ENCODE measurements around the gene NT5C2. TPM values are rescaled to one million over a fixed set of nuclear protein-coding genes. Genes with fewer than 3 reads are reported as not detected.

Gene NT5C2
- total and polyA plus RNA-seq, 2 of the 4 experiments (the other 2 are of a cell fraction): 60.0 to 65.1 TPM

GRCh38 chr10:103147645-103148044, 45.4 kb downstream of the NT5C2 start:
- H3K14ac ChIP-seq (replicated peaks; ENCODE audit: low read depth, low read length): no peak overlapping the region
- no peaks in the 10 kb centered on the region for H4K20me1 ChIP-seq (ENCODE audit: insufficient read depth, low read length)
- peaks cover 2% of the 10 kb centered on the region for H3K9me1 ChIP-seq (ENCODE audit: insufficient read depth, low read length)
- H3K36me3 ChIP-seq (ENCODE audit: control insufficient read depth, insufficient read depth, low read length): peaks cover 4% of the 10 kb centered on the region
- POLR2A ChIA-PET (ENCODE audit: unreplicated experiment): interaction anchor here (0.5 to 0.6 kb wide), 2 partner anchors 35 to 84 kb away, joined by 3 to 4 read pairs; no protein-coding TSS in a partner anchor
- intact Hi-C loops (cut with micrococcal nuclease): loop anchor here (5.0 kb wide), 1 partner anchor 35 kb away; no protein-coding TSS in a partner anchor
- no peak overlapping the region for H3K18ac ChIP-seq (ENCODE audit: low read depth, low read length)
- no peak overlapping the region for H4K5ac ChIP-seq (ENCODE audit: low read depth, low read length)
- H3K27ac ChIP-seq (ENCODE audit: insufficient read depth, low read length): no peak overlapping the region
- no peak overlapping the region for H2AFZ ChIP-seq (replicated peaks; ENCODE audit: low read length, poor library complexity)
- TF ChIP-seq CEBPB (IDR thresholded peaks at IDR 0.05; ENCODE audit: low read depth, low read length) (0 out of 2 replicates have a peak, but pooled peaks have one; percentile 3), MAZ (IDR thresholded peaks at IDR 0.05; ENCODE audit: borderline replicate concordance, low read depth, low read length) (no peak)
- CTCF ChIA-PET: interaction anchor here (1.4 kb wide), 1 partner anchor 91 kb away, joined by 5 read pairs; no protein-coding TSS in a partner anchor
- H3K79me1 ChIP-seq (ENCODE audit: low read depth in 1 of 2, low read length in 2 of 2): peaks cover 10 to 45% of the 10 kb centered on the region in 2 experiments; a peak in 3 of 4 replicates
- H4K8ac ChIP-seq (ENCODE audit: low read depth in 2 of 2, low read length in 2 of 2): no peak overlapping the region
- in situ Hi-C loops (cut with MboI; ENCODE audit: low sequenced_read_pairs): no loop called here
- H3K9ac ChIP-seq (ENCODE audit: low read depth, low read length): no peak overlapping the region
- no peak overlapping the region for H2BK120ac ChIP-seq (ENCODE audit: low read depth, low read length)
- H3K4me1 ChIP-seq (ENCODE audit: control insufficient read depth, insufficient read depth, low read length): peaks cover 15% of the 10 kb centered on the region
- H3K4me2 ChIP-seq (ENCODE audit: low read depth, low read length): no peak overlapping the region
- ATAC-seq (ENCODE audit: low read depth): no peak
- no peak overlapping the region for H2BK15ac ChIP-seq (ENCODE audit: low read depth, low read length)
- no peak overlapping the region for H2BK5ac ChIP-seq (ENCODE audit: low read depth, low read length, poor library complexity, severe bottlenecking)
- no peak for DNase-seq
- H2AK9ac ChIP-seq (replicated peaks; ENCODE audit: low read depth, low read length, poor library complexity): no peak overlapping the region
- no peak overlapping the region for H3K4ac ChIP-seq (ENCODE audit: low read depth, low read length)
- H4K91ac ChIP-seq (ENCODE audit: insufficient read depth, low read depth, low read length): no peak overlapping the region
- H2BK20ac ChIP-seq (ENCODE audit: low read depth, low read length): no peak overlapping the region
- no TSS peak for BruUV-seq (replicated peaks)
- no peaks in the 10 kb centered on the region for H3K27me3 ChIP-seq (ENCODE audit: control insufficient read depth, insufficient read depth, low read length)
- dilution Hi-C loops (cut with HindIII; ENCODE audit: low sequenced_read_pairs, unreplicated experiment): no loop called here
- H3K56ac ChIP-seq (ENCODE audit: extremely low read depth, insufficient read depth, low read length): no peak overlapping the region
- no peak overlapping the region for H3K4me3 ChIP-seq (ENCODE audit: insufficient read depth, low read depth, low read length)
- no peaks in the 10 kb centered on the region for H3K9me3 ChIP-seq (ENCODE audit: control insufficient read depth, insufficient read depth, low read length)
- 100% methylated on average over 2 of the region's 4 CpGs; no CpG with 5 or more reads in 1 of the 2 experiments for WGBS, 2 experiments (ENCODE audit: extremely low coverage in 2 of 2, insufficient read length in 1 of 2)
- H3K23ac ChIP-seq (ENCODE audit: low read depth, low read length): no peak overlapping the region
- no peak overlapping the region for H2AK5ac ChIP-seq (ENCODE audit: low read depth, low read length)

Measured in IMR-90 (cell line).